NCI-H146 treated with DMSO at 0.1 percent for 48 hours (cell line): ENCODE measurements around the gene TPSAB1.
"Not testable (repeated sequence)": the region's sequence is repeated elsewhere in the genome, so short reads cannot be mapped to it uniquely, and the experiment has no call there.

Source experiments
- DNase-seq: peaks from one replicate; lab custom pipeline; 2025; ENCODE audit not compliant: unreplicated experiment; lab: John Stamatoyannopoulos, UW

The TPSAB1 gene

DNA sequence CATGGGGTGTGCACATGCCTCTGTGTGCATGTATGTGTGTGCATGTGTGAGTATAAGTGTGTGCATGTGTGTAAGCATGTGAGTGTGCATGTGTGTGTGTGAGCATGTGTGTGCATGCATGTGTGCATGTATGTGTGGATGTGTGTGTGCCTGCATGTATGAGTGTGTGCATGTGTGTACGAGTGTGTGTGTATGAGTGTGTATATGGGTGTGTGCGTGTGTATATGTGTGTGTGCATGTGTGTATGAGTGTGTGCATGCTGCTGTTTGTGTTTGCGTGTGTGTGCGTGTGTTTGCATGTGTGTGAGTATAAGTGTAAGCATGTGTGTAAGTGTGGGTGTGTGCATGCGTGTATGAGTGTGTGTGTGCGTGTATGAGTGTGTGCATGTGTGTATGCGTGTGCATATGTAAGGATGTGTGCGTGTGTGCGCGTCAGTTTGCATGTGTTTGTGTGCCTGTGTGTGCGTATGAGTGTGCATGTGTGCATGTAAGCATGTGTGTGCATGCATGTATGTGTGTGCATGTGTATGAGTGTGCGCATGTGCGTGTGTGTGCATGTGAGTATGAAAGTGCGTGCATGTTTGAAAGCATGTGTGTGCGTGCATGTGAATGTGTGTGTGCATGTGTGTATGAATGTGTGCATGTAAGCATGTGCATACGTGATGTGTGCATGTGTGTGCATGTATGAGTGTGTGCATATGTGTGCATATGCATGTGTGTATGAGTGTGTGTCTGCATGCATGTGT is 24.0 kb downstream of the TPSAB1 start:
- no peak for DNase-seq

- DNase-seq: no peak
These were observed 24.7 kb downstream of the TPSAB1 start for GRCh38 chr16:1265090-1265630.

DNA sequence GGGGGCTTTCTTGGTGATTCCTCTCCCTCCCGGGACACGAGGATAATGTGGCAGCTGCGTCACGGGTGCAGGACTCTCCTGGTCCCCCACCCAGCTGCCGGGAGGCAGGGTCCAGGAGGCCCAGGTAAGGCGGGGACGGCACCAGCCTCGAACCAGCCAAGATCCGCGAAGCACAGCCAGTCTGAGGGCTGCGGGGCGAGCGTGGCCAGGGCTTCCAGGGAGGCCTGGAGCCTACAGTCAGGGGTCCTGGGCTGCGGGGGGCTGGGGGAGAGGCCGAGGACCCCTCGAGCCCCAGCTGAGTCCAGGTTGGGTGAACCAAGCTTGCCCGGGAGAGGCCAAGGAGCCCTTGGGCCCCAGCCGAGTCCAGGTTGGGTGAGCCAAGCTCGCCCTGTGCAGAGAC is 25.3 kb downstream of the TPSAB1 start:
- DNase-seq: no peak

DNA sequence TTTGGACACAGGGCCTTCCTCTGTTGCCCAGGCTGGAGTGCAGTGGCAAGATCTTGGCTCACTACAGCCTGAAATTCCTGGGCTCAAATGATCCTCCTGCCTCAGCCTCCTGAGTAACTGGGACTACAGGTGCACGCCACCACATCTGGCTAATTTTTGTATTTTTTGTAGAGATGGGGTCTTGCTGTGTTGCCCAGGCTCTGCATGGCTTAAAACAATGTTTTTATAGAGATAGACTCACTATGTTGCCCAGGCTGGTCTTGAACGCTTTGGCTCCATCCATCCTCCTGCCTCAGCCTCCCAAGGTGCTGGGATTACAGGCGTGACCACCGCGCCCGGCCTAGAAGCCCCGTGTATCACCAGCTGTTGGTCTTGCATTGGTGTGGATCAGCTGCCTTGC is 28.9 kb downstream of the TPSAB1 start:
- not testable (repeated sequence) for DNase-seq

GRCh38 chr16:1271380-1271723 is 30.8 kb downstream of the TPSAB1 start:
- no peak for DNase-seq

GRCh38 chr16:1271724-1272413 is 31.4 kb downstream of the TPSAB1 start:
- DNase-seq: peak; percentile 78

DNA sequence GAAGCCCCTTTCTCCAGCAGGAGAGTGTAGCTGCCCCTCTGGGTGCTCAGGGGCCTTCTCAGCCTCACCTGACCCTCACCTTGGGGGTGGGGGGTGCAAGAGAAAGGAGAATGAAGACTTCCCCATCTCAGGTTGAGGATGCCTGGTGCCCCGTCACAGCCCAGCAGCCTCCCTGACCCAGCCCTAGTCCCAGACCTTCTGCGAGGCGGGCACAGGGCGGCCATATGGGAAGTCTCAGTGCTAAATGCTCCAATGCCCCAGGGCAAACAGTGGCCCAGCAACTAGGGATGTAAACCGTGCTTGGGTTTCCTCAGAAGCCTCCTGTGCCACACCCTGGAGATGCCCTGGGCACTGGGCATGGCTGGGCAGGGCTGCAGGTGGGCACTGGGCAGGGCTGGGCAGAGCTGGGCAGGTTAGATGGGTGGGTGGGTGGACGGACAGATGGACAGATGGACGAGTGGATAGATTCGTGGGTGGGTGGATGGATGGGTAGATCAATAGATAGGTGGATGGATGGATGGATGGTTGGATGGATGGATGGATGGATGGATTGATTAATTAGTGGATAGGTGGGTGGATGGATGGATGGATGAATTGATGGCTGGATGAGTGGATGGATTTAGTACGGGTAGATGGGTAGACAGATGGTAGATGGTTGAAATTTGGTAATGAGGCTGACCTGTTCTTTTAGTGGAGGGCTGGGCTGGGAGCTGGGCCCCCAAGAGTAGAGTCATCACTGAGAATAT is 32.1 kb downstream of the TPSAB1 start:
- DNase-seq: no peak

- DNase-seq: no peak
These were observed 33.3 kb downstream of the TPSAB1 start for GRCh38 chr16:1273816-1274215.

DNA sequence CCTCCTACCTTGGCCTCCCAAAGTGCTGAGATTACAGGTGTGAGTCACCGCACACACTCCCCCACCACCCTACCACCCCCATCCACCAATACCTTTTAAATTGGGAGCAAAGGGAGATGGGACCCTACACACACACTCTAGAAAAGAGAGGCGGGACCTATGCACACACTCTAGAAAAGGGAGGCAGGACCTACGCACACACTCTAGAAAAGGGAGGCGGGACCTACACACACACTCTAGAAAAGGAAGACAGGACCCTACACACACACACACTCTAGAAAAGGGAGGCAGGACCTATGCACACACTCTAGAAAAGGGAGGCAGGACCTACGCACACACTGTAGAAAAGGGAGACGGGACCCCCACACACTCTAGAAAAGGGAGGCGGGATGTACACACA is 34.3 kb downstream of the TPSAB1 start:
- no peak for DNase-seq

- DNase-seq: no peak
These were observed 35.5 kb downstream of the TPSAB1 start for GRCh38 chr16:1275791-1276579.

DNA sequence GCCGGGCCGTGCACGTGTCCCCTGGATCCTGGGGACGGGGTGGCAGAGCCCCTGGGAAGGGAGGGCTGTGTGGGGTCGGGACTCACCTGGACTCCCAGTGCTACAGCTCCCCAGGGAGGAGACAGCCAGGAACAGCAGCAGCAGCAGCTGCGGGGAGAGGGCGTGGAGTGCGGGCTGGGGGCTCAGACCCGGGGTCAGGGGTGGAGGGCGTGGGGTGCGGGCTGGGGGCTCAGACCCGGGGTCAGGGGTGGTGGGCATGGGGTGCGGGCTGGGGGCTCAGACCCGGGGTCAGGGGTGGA is 36.0 kb downstream of the TPSAB1 start:
- no peak for DNase-seq

GRCh38 chr16:1277151-1277598 is 36.7 kb downstream of the TPSAB1 start:
- no peak for DNase-seq

- no peak for DNase-seq
These were observed 37.2 kb downstream of the TPSAB1 start for GRCh38 chr16:1277617-1278282.

DNA sequence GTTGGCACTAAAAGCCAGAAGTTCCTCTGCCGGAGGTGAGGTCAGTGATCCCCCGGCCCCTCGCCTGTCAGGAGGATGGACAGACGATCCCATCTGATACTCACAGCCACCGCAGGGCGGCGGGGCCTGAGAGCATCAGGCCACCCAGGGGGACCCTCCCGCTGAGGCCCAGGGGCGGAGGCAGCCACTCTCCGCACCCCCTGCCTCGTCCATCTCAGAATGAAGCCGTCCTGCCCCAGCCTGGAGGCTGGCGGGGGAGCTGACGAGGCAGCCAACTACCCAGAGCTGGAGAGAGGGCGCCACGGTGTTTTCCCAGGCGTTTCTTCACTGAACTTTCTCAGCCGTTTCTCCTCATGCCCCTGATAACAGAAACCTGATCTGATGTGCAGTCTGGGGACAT is 38.0 kb downstream of the TPSAB1 start:
- no peak for DNase-seq

- no peak for DNase-seq
These were observed 38.8 kb downstream of the TPSAB1 start for GRCh38 chr16:1279081-1279944.

DNA sequence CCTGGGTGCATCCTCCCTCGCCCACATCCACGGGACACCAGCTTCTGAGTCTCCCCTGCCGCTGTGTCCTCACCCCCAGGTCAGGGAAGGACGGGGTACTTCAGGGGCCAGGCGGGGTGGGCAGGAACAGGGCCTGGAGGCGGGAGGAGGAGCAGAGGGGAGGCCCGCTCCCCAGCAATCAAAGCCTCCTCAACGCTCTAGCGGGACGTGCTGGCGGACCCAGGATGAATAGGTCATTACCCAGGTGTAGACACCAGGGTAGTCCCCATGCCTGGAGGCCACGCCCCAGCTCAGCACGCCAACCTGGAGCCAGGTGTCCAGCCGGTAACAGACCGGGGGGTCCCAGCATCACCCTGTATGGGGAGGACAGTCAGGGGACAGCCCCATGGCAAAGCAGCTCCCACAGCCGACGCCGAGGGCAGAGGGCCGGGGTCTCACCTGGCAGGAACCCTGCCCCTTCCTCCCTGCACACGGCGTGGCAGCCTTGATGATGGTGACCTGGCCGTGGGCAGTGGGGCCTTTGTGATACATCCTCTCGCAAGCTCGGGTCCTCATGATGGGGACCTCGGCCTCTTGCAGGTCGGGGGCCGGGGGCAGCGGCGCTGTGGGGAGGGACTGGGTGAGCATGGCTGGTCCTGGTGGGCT is 39.6 kb downstream of the TPSAB1 start:
- DNase-seq: no peak

- DNase-seq: no peak
These were observed 40.3 kb downstream of the TPSAB1 start for GRCh38 chr16:1280783-1281182.

DNA sequence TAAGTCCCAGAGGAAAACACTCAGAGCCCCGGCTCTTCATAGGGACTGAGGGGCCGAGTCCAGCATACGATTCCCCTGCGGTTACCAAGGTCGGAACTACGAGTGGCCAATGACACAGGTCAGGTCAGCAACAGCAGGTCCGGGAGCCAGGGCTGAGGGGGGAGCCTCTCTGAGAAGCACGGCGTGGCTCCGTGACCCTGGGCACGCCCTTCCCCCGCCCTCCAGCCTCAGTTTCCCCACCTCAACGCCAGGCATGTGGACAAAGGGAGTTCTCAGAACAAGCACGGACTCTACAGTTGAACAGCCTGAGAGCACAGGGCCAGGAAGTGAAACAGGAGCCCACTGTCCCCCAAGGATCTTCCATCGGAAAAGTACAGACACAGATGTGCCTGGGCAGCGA is 41.0 kb downstream of the TPSAB1 start:
- no peak for DNase-seq

DNA sequence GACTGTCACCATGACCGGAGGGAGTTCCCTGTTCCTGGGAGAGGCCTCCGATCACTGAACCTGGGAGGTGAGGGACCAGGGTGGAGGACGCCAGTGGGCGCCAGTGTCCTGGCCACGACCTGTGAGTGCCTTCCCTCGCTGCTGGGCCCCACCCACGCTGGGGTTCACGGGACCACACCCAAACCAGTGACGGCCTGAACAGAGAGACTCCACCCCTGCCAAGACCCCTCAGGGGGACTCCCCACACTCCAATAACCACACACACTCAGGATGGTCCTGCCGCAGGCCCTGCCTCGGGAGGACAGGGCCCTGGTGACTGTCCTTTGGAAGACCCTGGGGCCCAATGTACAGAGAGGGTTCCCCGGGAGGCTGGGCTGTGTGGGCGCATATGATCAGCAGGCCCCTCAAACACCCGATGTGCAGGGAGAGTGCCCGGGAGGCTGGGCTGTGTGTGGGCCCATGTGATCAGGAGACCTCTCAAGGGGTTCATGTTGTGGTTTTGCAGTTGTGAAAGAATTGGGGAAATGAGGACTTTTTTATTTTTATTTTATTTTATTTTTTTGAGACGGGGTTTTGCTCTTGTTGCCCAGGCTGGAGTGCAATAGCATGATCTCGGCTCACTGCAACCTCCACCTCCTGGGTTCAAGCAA is 41.9 kb downstream of the TPSAB1 start:
- no peak for DNase-seq
